ENCODE data around the gene GAL3ST2.

The GAL3ST2 gene

DNA sequence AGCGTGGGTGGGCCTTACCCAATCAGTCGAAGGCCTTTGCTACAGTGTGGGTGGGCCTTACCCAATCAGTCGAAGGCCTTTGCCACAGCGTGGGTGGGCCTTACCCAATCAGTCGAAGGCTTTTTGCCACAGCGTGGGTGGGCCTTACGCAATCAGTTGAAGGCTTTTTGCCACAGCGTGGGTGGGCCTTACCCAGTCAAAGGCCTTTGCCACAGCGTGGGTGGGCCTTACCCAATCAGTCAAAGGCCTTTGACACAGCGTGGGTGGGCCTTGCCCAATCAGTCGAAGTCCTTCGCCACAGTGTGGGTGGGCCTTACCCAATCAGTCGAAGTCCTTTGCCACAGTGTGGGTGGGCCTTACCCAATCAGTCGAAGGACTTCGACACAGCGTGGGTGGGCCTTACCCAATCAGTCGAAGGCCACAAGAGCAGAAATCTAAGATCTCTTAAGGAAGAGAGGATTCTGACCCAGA is 16.3 kb upstream of the GAL3ST2 start:
- TF ChIP-seq, protein P1, sequence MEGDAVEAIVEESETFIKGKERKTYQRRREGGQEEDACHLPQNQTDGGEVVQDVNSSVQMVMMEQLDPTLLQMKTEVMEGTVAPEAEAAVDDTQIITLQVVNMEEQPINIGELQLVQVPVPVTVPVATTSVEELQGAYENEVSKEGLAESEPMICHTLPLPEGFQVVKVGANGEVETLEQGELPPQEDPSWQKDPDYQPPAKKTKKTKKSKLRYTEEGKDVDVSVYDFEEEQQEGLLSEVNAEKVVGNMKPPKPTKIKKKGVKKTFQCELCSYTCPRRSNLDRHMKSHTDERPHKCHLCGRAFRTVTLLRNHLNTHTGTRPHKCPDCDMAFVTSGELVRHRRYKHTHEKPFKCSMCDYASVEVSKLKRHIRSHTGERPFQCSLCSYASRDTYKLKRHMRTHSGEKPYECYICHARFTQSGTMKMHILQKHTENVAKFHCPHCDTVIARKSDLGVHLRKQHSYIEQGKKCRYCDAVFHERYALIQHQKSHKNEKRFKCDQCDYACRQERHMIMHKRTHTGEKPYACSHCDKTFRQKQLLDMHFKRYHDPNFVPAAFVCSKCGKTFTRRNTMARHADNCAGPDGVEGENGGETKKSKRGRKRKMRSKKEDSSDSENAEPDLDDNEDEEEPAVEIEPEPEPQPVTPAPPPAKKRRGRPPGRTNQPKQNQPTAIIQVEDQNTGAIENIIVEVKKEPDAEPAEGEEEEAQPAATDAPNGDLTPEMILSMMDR (IDR thresholded peaks at IDR 0.05; ENCODE audit: low read depth, low read length, missing control alignments), result no peak
- no peak overlapping the region for H3K4me3 ChIP-seq (replicated peaks; ENCODE audit: low read depth, low read length)
- DNase-seq (ENCODE audit: extremely low read depth, low read depth), result no peak

- TF ChIP-seq, protein P1 (IDR thresholded peaks at IDR 0.05; ENCODE audit: low read depth, low read length, missing control alignments), result no peak
- no peak for DNase-seq (ENCODE audit: extremely low read depth, low read depth)
- no peak overlapping the region for H3K4me3 ChIP-seq (replicated peaks; ENCODE audit: low read depth, low read length)
These were observed 14.2 kb upstream of the GAL3ST2 start for GRCh38 chr2:241762321-241762932.

DNA sequence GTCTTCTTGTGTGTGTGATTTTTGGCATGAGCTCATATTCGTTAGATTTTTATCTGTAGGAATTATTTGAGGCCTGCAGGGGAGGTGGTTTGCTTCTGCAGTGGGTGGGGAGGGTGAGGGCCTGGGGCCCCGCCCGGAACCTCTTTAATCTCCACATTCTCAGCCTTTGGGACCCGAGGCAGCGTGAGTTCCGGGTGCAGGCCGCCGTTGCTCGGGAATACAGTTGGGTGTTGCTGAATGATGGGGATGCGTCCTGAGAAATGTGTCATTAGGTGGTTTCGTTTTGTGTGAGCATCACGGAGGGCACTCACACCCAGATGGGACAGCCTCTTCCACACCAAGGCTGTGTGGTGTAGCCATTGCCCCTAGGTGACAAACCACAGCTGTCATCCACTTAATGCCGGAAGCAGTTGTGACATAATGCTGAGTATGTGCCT is 13.7 kb upstream of the GAL3ST2 start:
- TF ChIP-seq, protein P1 (IDR thresholded peaks at IDR 0.05; ENCODE audit: low read depth, low read length, missing control alignments), result no peak
- no peak for DNase-seq (ENCODE audit: extremely low read depth, low read depth)
- no peak overlapping the region for H3K4me3 ChIP-seq (replicated peaks; ENCODE audit: low read depth, low read length)

- H3K4me3 ChIP-seq (replicated peaks; ENCODE audit: low read depth, low read length), result no peak overlapping the region
- no peak for DNase-seq (ENCODE audit: extremely low read depth, low read depth)
- TF ChIP-seq, protein P1 (IDR thresholded peaks at IDR 0.05; ENCODE audit: low read depth, low read length, missing control alignments), result no peak
These were observed 12.9 kb upstream of the GAL3ST2 start for GRCh38 chr2:241763551-241764274.

- DNase-seq (ENCODE audit: extremely low read depth, low read depth), result no peak
- TF ChIP-seq, protein P1 (IDR thresholded peaks at IDR 0.05; ENCODE audit: low read depth, low read length, missing control alignments), result no peak
- no peak overlapping the region for H3K4me3 ChIP-seq (replicated peaks; ENCODE audit: low read depth, low read length)
These were observed 12.1 kb upstream of the GAL3ST2 start for GRCh38 chr2:241764275-241765241.

DNA sequence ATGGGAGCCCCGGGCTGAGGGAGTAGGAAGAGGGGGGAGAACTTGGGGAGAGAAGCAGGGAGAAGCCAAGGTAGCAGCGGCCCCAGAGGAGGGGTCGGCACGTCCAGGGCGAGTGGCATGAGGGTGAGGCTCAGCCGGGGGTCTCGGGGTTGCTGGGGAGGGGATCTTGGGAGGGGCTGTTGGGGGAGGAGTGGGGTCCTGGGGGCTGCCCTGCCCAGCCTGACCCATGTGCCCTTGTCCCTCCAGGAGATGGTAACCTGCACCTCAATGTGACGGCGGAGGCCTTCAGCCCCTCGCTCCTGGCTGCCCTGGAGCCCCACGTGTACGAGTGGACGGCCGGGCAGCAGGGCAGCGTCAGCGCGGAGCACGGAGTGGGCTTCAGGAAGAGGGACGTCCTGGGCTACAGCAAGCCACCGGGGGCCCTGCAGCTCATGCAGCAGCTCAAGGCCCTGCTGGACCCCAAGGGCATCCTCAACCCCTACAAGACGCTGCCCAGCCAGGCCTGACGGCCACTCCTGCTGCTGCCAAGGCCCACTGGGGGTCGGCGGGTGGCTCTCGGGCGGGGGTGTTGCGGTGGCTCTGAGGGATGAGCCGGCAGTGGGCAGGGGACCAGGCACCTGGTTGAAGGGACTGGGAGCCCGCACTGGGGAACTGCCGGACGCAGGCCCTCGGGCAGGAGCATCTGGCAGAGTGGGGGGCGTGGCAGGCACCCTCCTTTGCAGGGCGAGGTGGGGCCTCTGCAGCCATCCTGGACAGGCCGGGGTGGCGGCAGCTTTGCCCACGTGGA is 9.0 kb upstream of the GAL3ST2 start:
- TF ChIP-seq, protein P1 (IDR thresholded peaks at IDR 0.05; ENCODE audit: low read depth, low read length, missing control alignments), result no peak
- DNase-seq (ENCODE audit: extremely low read depth, low read depth), result no peak
- no peak overlapping the region for H3K4me3 ChIP-seq (replicated peaks; ENCODE audit: low read depth, low read length)
